AG08395 (cell line): ENCODE results near the gene PDLIM5.
A peak's percentile ranks its signal among the peaks of the same experiment; 100 is the strongest.
"Not testable (repeated sequence)": the region's sequence is repeated elsewhere in the genome, so short reads cannot be mapped to it uniquely, and the experiment has no call there.

Source experiments
- DNase-seq: peaks from one replicate; pipeline ENCODE4 v3.0.0; 2012; ENCODE audit warnings: mixed read lengths, low spot score

Gene PDLIM5

GRCh38 chr4:94497690-94498089 is 45.9 kb downstream of the PDLIM5 start:
- no peak for DNase-seq

- no peak for DNase-seq
Measured at GRCh38 chr4:94498502-94498901, 46.8 kb downstream of the PDLIM5 start.

- no peak for DNase-seq
Measured at GRCh38 chr4:94500685-94501084, 48.9 kb downstream of the PDLIM5 start.

GRCh38 chr4:94504545-94504944 is 52.8 kb downstream of the PDLIM5 start:
- peak; percentile 80 for DNase-seq

- no peak for DNase-seq
Measured at GRCh38 chr4:94506822-94507221, 55.1 kb downstream of the PDLIM5 start.

GRCh38 chr4:94507281-94507680 is 55.5 kb downstream of the PDLIM5 start:
- no peak for DNase-seq

- peak; percentile 77 for DNase-seq
Measured at GRCh38 chr4:94507708-94508107, 56.0 kb downstream of the PDLIM5 start.

GRCh38 chr4:94508296-94508695 is 56.6 kb downstream of the PDLIM5 start:
- no peak for DNase-seq

GRCh38 chr4:94508806-94509205 is 57.1 kb downstream of the PDLIM5 start:
- no peak for DNase-seq

GRCh38 chr4:94511591-94511990 is 59.8 kb downstream of the PDLIM5 start:
- no peak for DNase-seq

GRCh38 chr4:94513532-94513931 is 61.8 kb downstream of the PDLIM5 start:
- not testable (repeated sequence) for DNase-seq

- DNase-seq: no peak
Measured at GRCh38 chr4:94515365-94515764, 63.6 kb downstream of the PDLIM5 start.

- peak; percentile 46 for DNase-seq
Measured at GRCh38 chr4:94516067-94516466, 64.3 kb downstream of the PDLIM5 start.

- no peak for DNase-seq
Measured at GRCh38 chr4:94516999-94517398, 65.3 kb downstream of the PDLIM5 start.

GRCh38 chr4:94517492-94517891 is 65.8 kb downstream of the PDLIM5 start:
- DNase-seq: no peak

- DNase-seq: no peak
Measured at GRCh38 chr4:94519019-94519418, 67.3 kb downstream of the PDLIM5 start.

GRCh38 chr4:94519925-94520789 is 68.4 kb downstream of the PDLIM5 start:
- DNase-seq: no peak

- no peak for DNase-seq
Measured at GRCh38 chr4:94523033-94523580, 71.4 kb downstream of the PDLIM5 start.

GRCh38 chr4:94523617-94524016 is 71.9 kb downstream of the PDLIM5 start:
- no peak for DNase-seq

GRCh38 chr4:94525993-94526728 is 74.4 kb downstream of the PDLIM5 start:
- DNase-seq: peak; percentile 12

- no peak for DNase-seq
Measured at GRCh38 chr4:94527556-94528233, 76.0 kb downstream of the PDLIM5 start.

GRCh38 chr4:94528792-94529451 is 77.2 kb downstream of the PDLIM5 start:
- no peak for DNase-seq
